ENCODE data around the gene WWC2. TPM values are rescaled to one million over a fixed set of nuclear protein-coding genes. Genes with fewer than 3 reads are reported as not detected.

The WWC2 gene
- total and polyA plus RNA-seq, 2 experiments from 2014 or later, result 50.5 to 74.2 TPM

DNA sequence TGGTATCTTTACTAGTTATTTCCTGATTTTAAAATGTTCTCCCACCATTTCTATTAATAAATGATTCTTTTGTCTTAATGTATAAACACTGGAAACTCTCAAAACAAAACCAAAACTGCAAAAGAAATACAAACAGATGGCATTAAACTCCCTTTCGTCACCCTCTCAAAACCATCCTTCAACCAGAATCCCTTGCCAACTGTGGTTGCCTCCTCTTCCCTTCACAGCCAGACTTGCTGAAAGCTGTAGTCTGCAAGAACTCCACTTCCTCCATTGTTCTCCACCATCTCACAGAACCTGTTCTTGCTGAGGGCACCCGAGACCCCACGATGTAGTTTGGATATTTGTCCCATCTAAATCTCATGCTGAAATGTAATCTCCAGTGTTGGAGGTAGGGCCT lies 96.5 kb downstream of the WWC2 start:
- ATAC-seq, result no peak
- H3K4me1 Mint-ChIP-seq, result peaks cover 62% of the 10 kb centered on the region

More for the DNA sequence above, 96.5 kb downstream of the WWC2 start:
- H3K27ac Mint-ChIP-seq, result peak overlapping the region; percentile 6; the same call in 1 of the 2 replicates
- Histone ChIP-seq H3K4me2 (no peak overlapping the region), H3F3A (replicated peaks; ENCODE audit: low read depth) (no peaks in the 10 kb centered on the region), H3K27ac (ENCODE audit: low read depth) (peak overlapping the region; percentile 42; the same call in 1 of the 2 replicates), H3K4me1 (ENCODE audit: insufficient read depth) (peaks cover 44% of the 10 kb centered on the region), H3K36me3 (ENCODE audit: insufficient read depth) (0 out of 2 replicates have a peak, but pooled peaks cover 4% of the 10 kb centered on the region), H2AFZ (no peak overlapping the region), H3K9me2 (ENCODE audit: insufficient read depth) (no peaks in the 10 kb centered on the region), H3K4me3 (no peak overlapping the region), H3K79me2 (replicated peaks; ENCODE audit: insufficient read depth) (peaks cover 99% of the 10 kb centered on the region), H4K20me1 (replicated peaks; ENCODE audit: insufficient read depth) (peaks cover 19% of the 10 kb centered on the region), H3K27me3 (ENCODE audit: insufficient read depth) (no peaks in the 10 kb centered on the region)
- H3K27me3 Mint-ChIP-seq (ENCODE audit: insufficient read depth, low read depth, poor library complexity), result peaks cover 6% of the 10 kb centered on the region
- H3K9me3 Mint-ChIP-seq, result no peaks in the 10 kb centered on the region
- H3K36me3 Mint-ChIP-seq (ENCODE audit: low read depth), result peaks cover 14% of the 10 kb centered on the region
- TF ChIP-seq EZH2 (IDR thresholded peaks at IDR 0.05; ENCODE audit: low read depth, unreplicated experiment), result no peak
- TF ChIP-seq ZNF331 (CRISPR knock-in tag; IDR thresholded peaks at IDR 0.05; ENCODE audit: low read depth), result no peak
- TF ChIP-seq POLR2AphosphoS5 (IDR thresholded peaks at IDR 0.05; ENCODE audit: low read depth), result no peak
- TF ChIP-seq, protein P1, sequence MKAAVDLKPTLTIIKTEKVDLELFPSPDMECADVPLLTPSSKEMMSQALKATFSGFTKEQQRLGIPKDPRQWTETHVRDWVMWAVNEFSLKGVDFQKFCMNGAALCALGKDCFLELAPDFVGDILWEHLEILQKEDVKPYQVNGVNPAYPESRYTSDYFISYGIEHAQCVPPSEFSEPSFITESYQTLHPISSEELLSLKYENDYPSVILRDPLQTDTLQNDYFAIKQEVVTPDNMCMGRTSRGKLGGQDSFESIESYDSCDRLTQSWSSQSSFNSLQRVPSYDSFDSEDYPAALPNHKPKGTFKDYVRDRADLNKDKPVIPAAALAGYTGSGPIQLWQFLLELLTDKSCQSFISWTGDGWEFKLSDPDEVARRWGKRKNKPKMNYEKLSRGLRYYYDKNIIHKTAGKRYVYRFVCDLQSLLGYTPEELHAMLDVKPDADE (IDR thresholded peaks at IDR 0.05), result no peak
- TF ChIP-seq ZNF114 (CRISPR knock-in tag; IDR thresholded peaks at IDR 0.05), result no peak
- no peak for TF ChIP-seq EZH2phosphoT487 (IDR thresholded peaks at IDR 0.05; ENCODE audit: unreplicated experiment)
- TF ChIP-seq CTCF (conservative IDR thresholded peaks at IDR 0.05; ENCODE audit: low read depth in 2 of 2), result no peak
- TF ChIP-seq, protein P2, sequence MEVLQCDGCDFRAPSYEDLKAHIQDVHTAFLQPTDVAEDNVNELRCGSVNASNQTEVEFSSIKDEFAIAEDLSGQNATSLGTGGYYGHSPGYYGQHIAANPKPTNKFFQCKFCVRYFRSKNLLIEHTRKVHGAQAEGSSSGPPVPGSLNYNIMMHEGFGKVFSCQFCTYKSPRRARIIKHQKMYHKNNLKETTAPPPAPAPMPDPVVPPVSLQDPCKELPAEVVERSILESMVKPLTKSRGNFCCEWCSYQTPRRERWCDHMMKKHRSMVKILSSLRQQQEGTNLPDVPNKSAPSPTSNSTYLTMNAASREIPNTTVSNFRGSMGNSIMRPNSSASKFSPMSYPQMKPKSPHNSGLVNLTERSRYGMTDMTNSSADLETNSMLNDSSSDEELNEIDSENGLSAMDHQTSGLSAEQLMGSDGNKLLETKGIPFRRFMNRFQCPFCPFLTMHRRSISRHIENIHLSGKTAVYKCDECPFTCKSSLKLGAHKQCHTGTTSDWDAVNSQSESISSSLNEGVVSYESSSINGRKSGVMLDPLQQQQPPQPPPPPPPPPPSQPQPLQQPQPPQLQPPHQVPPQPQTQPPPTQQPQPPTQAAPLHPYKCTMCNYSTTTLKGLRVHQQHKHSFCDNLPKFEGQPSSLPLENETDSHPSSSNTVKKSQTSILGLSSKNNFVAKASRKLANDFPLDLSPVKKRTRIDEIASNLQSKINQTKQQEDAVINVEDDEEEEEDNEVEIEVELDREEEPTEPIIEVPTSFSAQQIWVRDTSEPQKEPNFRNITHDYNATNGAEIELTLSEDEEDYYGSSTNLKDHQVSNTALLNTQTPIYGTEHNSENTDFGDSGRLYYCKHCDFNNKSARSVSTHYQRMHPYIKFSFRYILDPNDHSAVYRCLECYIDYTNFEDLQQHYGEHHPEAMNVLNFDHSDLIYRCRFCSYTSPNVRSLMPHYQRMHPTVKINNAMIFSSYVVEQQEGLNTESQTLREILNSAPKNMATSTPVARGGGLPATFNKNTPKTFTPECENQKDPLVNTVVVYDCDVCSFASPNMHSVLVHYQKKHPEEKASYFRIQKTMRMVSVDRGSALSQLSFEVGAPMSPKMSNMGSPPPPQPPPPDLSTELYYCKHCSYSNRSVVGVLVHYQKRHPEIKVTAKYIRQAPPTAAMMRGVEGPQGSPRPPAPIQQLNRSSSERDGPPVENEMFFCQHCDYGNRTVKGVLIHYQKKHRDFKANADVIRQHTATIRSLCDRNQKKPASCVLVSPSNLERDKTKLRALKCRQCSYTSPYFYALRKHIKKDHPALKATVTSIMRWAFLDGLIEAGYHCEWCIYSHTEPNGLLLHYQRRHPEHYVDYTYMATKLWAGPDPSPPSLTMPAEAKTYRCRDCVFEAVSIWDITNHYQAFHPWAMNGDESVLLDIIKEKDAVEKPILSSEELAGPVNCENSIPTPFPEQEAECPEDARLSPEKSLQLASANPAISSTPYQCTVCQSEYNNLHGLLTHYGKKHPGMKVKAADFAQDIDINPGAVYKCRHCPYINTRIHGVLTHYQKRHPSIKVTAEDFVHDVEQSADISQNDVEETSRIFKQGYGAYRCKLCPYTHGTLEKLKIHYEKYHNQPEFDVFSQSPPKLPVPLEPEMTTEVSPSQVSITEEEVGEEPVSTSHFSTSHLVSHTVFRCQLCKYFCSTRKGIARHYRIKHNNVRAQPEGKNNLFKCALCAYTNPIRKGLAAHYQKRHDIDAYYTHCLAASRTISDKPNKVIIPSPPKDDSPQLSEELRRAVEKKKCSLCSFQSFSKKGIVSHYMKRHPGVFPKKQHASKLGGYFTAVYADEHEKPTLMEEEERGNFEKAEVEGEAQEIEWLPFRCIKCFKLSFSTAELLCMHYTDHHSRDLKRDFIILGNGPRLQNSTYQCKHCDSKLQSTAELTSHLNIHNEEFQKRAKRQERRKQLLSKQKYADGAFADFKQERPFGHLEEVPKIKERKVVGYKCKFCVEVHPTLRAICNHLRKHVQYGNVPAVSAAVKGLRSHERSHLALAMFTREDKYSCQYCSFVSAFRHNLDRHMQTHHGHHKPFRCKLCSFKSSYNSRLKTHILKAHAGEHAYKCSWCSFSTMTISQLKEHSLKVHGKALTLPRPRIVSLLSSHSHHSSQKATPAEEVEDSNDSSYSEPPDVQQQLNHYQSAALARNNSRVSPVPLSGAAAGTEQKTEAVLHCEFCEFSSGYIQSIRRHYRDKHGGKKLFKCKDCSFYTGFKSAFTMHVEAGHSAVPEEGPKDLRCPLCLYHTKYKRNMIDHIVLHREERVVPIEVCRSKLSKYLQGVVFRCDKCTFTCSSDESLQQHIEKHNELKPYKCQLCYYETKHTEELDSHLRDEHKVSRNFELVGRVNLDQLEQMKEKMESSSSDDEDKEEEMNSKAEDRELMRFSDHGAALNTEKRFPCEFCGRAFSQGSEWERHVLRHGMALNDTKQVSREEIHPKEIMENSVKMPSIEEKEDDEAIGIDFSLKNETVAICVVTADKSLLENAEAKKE (CRISPR knock-in tag; IDR thresholded peaks at IDR 0.05), result no peak
- TF ChIP-seq CREB1 (CRISPR knock-in tag; IDR thresholded peaks at IDR 0.05; ENCODE audit: low read depth), result no peak
- TF ChIP-seq STAT1 (IDR thresholded peaks at IDR 0.05; ENCODE audit: unreplicated experiment), result no peak
- no peak for DNase-seq (ENCODE audit: low spot score)
- H3K4me3 Mint-ChIP-seq, result no peak overlapping the region
